Measurements from ENCODE around the gene TEX19. TPM values are rescaled to one million over a fixed set of nuclear protein-coding genes. Genes with fewer than 3 reads are reported as not detected.

Gene TEX19
- total RNA-seq, 4 donors from 2014 or later: not detected

DNA sequence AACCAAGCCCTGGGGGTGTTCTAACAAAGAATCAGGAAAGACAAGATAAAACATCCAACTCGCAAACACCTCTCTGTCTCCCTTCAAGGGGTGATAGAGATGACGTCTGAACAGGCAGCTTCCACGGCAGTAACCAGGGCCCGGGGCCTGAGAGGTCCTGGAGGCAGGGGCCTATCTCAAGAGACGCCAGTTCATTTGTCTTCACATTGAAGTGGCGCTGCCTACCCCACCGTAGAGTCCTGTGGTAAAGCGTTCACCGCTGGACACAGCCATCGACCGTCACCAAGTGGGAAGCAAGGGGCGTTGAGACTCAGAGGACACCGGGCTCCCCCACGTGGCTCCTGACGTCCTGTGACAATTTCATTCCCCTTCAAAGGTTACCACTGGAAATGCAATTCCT is 33.9 kb downstream of the TEX19 start:
- no peak for DNase-seq (ENCODE audit: low spot score in 2 of 2)
- H3K4me3 ChIP-seq (ENCODE audit: low read depth, poor library complexity, severe bottlenecking): no peak overlapping the region
- 87 to 89% methylated on average over 15 of the region's 15 CpGs for WGBS, 2 donors
- TF ChIP-seq POLR2A (IDR thresholded peaks at IDR 0.05) (no peak), CTCF (IDR thresholded peaks at IDR 0.05) (no peak)
- intact Hi-C loops (cut with DNase I; ENCODE audit: low total_unique reads): no loop called here

GRCh38 chr17:82394278-82394677 is 35.2 kb downstream of the TEX19 start:
- TF ChIP-seq CTCF (IDR thresholded peaks at IDR 0.05) (no peak), POLR2A (IDR thresholded peaks at IDR 0.05) (no peak)
- DNase-seq (ENCODE audit: low spot score in 2 of 2): no peak
- intact Hi-C loops (cut with DNase I; ENCODE audit: low total_unique reads): no loop called here
- no peak overlapping the region for H3K4me3 ChIP-seq (ENCODE audit: low read depth, poor library complexity, severe bottlenecking)
- WGBS, 2 donors: 96 to 99% methylated on average over 11 to 12 of the region's 12 CpGs

DNA sequence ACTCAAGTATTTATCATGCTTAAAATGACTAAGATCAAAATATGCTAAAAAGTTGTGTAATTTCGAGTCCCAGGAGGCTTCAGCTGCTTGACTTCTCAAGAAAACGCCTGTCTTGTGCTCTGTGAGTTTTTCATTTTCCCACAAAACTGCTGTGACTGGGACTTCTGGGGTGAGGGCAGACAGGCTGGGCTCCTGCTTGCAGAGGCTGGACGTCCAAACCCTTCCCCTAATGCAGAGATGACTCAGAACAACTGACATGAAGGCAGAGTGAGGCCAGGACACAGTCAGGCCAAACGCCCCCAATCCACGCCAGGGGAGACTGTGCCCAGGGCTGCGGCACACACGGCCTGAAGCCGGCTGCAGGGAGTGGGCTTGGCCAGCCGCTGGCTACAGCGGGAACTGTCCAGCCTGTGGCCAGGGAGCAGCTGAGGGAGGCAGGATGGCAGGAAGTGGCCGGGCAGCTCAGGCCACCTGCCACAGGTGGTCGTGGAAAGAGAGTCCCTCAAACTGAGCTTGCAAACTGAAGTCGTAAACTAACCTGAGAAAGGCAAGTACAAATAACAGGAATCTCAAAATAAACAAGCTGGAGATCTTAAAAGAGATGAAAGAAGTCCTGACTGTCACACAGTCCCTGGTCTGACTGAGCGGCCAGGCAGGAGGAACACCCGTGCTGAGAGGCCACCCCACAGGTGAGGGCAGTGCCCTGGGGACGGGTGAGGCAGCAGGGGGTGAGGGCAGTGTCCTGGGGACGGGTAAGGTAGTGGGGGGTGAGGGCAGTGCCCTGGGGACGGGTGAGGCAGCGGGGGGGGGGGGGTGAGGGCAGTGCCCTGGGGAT is 37.8 kb downstream of the TEX19 start:
- peak in 1 of 2 donors; percentile 55 for DNase-seq (ENCODE audit: low spot score in 2 of 2)
- intact Hi-C loops (cut with DNase I; ENCODE audit: low total_unique reads): no loop called here
- WGBS, 2 donors: 51 to 61% methylated on average over 17 to 19 of the region's 19 CpGs

DNA sequence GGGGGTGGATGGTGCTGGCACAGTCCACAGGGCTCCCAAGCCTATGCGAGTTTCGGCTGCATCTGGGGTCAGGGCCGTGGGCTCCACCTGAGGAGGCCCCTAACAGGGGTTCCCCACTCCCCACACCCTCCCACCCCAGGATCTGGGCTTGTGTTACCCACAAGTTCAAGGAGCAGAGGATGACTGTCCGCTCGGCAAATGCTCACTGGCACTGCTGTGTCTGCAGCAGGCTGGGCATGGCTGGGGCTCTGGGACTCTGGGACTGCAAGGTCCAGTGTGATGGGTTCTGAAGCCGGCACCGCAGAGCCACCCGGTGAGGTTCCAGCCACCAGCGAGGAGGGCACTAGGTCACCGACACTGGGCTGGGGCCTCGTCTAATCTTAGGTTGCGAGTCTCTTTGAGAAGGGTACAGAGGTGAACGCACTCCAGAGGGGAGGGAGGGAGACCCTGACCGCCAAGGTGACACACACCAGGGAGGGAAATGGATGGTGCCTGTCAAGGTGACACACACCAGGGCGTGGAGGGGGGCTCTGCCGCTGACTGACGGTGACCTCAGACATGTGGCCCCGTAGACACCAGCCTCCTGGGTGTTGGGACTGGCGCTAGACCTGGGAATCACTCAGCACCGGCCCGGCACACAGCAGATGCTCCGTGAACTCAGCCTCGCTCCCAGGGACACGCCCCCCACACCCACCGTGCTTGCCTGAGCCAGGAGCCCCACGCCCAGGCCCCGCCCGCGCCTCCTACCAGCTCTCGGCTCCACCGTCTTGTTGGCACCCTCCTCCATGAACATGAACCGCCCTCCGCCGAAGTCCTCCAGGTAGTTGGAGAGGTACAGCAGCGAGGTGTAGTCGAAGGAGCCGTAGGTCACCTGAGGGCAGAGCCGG is 38.6 kb downstream of the TEX19 start:
- TF ChIP-seq CTCF (IDR thresholded peaks at IDR 0.05) (no peak), POLR2A (IDR thresholded peaks at IDR 0.05) (no peak)
- 59% methylated on average over 21 to 36 of the region's 38 CpGs for WGBS, 2 donors
- no peak for DNase-seq (ENCODE audit: low spot score in 2 of 2)
- intact Hi-C loops (cut with DNase I; ENCODE audit: low total_unique reads): no loop called here
- H3K4me3 ChIP-seq (ENCODE audit: low read depth, poor library complexity, severe bottlenecking): no peak overlapping the region

More for the DNA sequence above, 37.8 kb downstream of the TEX19 start:
- TF ChIP-seq CTCF (IDR thresholded peaks at IDR 0.05) (no peak), POLR2A (IDR thresholded peaks at IDR 0.05) (no peak)
- H3K4me3 ChIP-seq (ENCODE audit: low read depth, poor library complexity, severe bottlenecking): no peak overlapping the region

GRCh38 chr17:82399041-82399441 is 40.0 kb downstream of the TEX19 start:
- WGBS, 2 donors: 44 to 45% methylated on average over 13 of the region's 13 CpGs

More at GRCh38 chr17:82399041-82399441, 40.0 kb downstream of the TEX19 start:
- no peak for DNase-seq (ENCODE audit: low spot score in 2 of 2)
- intact Hi-C loops (cut with DNase I; ENCODE audit: low total_unique reads): no loop called here
- H3K4me3 ChIP-seq (ENCODE audit: low read depth, poor library complexity, severe bottlenecking): no peak overlapping the region
- no peak for TF ChIP-seq CTCF (IDR thresholded peaks at IDR 0.05)
- TF ChIP-seq POLR2A (IDR thresholded peaks at IDR 0.05): no peak
